NCI-H774 (cell line): ENCODE results near the gene FLT3.
"Not testable (repeated sequence)": the region's sequence is repeated elsewhere in the genome, so short reads cannot be mapped to it uniquely, and the experiment has no call there.

Experiments used
- DNase-seq: peaks from one replicate; lab custom pipeline; 2025; lab: John Stamatoyannopoulos, UW

FLT3 gene

DNA sequence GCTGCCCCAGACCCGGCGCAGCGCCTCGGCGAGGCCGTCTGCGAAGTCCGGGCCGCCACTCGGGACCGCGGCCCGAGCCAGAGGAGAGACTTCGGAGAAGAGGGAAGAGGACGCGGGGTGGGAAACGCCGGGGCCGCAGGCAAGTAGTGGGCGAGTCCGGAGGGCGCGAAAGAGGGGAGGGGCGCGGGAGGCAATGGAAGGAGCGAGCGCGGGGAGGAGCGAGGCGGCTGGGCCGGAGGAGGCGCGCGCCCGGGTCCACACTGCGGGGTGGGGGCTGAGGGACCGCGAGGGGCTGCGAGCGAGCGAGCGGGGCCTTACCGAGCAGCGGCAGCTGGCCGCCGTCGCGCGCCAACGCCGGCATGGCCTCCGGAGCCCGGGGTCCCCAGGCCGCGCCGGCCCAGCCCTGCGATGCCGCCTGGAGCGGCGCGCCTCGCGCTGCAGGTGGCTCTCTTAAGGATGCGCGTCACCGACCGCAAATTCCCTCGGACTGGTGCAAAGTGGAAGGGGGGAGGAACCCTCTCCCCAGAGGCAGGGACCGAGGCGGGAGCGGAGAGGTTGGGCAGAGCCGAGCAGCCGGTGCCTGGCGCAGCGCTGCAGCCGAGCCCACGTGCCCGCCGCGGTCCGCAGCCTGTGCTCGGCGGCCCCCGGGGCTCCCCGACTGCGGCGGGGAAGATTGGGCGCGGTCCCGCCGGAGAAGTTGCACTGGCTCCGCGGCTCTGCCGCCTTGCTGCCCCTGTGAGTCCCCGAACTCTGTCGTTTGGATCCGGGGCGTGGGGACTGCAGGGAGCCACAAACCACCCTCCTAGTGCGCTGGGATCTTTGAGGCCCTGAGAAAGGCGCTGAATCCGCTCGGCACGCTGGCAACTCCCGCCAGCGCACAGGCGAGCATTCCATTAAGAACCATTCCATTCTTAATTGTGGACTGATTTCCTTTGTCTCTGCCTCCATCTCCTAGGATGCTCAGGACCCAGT is at the start of gene FLT3:
TSS of gene FLT3 (minus strand) at position 427 of the 972 bp plus-strand sequence. CDS start at position 361, 66 bp downstream.
- no peak for DNase-seq

DNA sequence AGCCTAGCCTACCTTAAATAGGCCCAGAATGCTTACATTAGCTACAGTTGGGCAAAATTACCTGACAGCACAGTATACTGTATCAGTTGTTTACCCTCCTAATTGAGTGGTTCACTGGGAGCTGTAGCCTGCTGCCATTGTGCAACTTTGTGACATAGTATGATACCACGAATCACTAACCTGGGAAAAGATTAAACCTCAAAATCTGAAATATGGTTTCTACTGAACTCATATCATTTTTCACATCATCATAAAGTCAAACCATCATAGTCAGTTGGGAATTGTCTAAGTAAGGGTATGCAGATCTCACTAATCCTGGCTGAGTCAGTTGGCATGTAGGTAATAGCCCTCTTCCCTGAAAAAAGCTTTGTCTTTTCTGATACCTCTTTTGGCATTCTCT is 47.1 kb upstream of the FLT3 start:
- DNase-seq = no peak

DNA sequence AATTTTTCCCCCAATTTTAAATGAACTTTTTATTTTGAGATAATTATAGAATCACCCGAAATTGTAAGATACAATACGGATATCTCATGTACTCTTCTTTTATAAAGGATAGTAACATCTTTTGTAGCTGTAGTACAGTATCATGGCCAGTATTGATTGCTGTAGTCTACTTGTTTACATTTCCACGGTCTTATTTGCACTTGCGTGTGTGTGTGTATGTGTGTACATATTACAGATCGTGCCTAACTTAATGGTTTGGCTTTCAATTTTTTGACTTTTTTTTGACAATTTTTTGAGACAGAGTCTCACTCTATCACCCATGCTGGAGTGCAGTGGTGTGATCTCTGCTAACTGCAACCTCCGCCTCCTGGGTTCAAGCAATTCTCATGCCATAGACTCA is 44.7 kb upstream of the FLT3 start:
- DNase-seq = no peak

DNA sequence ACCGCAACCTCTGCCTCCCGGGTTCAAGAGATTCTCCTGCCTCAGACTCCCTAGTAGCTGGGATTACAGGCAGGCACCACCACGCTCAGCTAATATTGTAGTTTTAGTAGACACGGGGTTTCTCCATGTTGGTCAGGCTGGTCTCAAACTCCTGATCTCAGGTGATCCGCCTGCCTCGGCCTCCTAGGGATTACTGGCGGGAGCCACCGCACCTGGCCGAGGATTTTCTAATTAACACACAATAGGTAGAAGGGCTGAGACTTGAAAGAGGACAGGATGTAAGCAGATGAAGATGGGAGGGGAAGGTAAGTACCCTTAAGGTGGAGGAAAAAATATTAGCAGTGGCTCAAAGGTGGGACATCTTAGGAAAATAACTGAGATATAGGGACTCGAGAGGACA is 41.2 kb upstream of the FLT3 start:
- DNase-seq = not testable (repeated sequence)

DNA sequence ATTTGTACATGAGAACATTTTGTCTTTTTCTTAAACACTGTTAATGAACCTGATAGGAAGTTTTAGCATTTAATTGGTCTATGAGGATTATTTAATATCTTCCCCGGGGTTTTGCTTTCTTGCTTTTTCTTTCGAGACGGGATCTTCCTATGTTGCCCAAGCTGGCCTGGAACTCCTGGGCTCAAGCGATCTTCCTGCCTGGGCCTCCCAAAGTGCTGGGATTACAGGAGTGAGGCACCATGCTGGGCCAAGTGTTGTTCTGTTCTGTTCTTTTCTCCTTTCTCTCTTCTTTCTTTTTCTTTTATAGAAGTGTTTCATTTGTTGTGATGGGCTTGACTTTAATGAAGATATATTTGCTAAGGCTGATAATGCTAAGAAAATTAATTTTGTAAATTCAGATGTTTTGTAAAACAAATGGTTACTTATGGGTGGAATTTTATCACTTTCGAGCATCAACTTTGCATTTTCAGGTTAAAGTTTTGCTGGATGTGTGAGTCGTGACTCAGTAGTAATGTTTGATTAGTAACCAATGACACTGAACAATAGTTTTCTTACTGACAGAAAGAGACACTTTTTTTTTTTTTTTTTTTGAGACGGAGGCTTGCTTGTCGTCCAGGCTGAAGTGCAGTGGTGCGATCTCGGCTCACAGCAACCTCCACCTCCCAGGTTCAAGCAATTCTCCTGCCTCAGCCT is 40.2 kb upstream of the FLT3 start:
- DNase-seq = no peak

DNA sequence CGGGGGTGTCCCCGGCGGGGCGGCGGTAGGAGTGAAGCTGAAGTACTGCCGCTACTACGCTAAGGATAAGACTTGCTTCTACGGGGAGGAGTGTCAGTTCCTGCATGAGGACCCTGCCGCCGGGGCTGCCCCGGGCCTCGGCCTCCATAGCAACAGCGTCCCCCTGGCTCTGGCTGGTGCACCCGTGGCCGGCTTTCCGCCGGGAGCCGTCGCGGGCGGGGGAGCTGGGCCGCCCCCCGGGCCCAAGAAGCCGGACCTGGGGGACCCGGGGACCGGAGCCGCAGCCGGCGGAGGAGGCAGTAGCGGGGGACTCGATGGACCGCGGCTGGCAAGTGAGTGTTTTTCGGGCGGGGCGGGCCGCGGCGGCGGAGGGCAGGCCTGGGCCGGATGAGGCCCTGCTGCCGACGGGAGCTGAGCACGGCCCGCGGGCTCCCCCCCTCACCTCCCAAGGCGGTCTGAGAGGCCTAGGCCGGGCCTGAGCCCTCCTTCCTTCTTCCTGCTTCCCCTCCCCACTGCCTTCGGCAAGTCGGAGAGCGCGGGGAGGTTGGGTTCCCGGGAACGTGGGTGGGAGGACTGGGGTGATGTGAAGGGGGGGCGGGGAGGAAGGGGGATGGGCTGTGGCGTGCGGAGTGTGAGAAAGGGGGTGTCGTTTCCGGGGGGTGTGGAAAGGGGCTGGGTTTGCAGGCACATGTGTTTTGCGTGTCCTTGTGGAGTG is 38.5 kb upstream of the FLT3 start:
- DNase-seq = no peak

DNA sequence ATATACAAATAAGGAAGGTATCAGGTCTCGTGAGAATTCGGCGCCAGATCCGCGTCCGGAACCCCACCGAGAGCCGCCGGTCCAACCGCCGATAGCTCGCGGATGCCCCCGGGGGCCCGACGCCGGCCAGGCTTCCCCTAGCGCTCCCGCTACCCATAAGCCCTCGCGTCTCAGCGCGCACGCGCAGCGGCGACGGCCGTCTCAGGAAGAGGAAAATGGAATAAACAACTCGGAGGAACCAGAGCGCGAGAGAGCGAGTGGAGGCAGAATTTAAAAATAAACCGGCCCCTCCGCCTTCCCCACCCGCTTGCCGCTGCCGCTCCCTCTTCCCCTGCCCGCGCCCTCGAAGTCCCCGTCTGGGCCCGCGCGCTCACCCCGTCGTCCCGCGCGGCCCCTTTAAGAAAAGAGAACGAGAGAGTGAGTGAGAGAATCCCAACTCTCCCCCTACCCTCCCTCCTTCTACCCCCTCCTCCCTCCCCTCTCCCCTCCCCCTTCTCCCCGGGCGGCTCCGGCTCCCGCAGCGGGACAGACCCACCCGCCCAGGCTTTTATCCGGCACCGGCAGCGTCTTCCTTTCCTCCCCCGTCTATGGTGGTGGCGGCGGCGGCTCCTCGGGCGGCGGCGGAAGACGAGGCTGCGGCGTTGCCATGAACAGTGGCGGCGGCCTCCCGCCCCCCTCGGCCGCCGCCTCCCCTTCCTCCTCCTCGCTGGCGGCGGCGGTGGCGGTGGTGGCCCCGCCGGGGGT is 37.8 kb upstream of the FLT3 start, which contains the start of gene PAN3:
TSS of gene PAN3 (plus strand) at position 534 of the 744 bp plus-strand sequence. CDS start at position 647, 113 bp downstream.
- DNase-seq = peak; percentile 77

DNA sequence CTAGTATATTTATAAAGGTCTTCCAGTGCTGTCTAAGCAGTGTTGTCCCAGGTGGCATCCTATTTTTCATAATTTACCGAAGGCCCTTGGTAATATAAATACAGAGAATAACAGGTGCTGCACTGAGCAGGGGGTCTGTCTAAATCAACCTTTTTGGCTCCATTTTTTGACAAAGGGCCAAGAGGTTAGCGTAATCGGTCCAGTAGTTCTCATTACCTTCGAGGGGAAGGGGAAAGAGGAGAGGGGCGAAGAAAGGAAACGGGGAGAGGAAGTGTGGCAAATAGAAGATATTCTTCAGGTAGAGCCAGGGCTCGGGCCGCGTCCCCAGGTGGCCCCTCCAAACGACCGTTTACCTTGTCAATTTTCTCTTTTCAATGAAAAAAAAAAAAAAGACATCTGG is 37.2 kb upstream of the FLT3 start:
- DNase-seq = no peak

DNA sequence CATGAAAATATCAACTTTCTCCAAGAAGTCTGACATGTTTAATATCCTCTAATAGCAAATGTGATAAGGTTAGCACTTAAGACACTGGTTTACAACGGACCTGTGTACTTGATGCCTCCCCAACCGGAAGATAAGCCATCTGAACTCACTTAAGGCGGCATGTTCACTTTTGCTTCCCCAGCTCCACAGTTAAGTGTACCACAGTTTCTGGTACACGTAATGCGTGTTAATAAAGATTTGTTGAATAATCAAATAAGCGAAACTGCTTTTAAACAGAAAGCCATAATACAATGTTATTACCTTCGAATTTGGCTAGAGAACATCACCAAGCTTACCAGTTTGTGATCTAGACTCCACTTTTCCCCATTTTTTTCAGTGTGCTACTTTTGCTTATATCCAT is 36.5 kb upstream of the FLT3 start:
- no peak for DNase-seq

DNA sequence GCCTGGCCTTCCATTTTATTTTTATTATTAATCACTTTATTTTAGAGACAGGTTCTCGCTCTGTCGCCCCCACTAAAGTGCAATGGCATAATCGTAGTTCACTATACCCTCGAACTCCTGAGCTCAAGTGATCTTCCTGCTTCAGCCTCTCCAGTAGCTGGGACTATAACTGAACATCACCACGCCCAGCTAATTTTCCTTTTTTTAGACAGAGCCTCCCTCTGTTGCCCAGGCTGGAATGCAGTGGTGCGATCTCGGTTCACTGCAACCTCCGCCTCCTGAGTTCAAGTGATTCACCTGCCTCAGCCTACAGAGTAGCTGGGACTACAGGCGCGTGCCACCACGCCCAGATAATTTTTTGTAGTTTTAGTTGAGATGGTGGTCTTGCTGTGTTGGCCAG is 31.3 kb upstream of the FLT3 start:
- no peak for DNase-seq

DNA sequence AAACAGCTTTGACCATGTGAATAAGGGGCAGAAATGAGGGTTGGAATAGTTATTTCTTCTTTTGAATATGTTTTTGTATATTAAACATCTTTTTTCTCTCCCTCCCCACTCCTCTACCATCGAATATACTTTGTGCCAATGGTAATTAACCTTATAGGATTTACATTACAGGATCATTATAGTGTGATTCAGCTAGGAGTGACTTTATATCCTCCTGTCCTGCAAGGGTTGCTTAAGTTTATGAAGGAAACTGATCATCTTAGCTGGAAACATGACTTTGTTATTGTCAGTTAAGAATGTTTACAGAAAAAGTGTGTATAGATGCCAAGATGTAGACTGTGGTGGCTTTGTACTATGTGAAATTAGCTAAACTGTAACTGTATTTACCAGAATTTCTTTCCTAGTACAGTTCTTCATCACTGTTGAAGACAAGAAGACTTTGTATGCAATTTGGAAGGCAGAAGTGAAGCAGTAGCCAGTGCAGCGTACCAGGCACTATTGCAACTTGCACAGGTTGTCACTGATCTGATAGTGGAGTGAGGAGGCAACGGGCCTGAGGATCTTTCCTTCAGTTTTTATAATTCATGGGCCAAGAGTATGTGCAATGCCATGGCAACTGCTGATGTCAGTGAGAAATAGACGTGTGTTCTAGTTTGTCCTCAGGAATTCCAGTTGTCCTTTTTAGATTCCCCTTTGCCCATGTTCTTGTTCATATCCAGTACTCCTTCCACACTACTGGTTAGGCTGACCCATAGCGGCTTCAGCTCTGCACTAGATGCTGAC is 29.7 kb upstream of the FLT3 start:
- DNase-seq = no peak

DNA sequence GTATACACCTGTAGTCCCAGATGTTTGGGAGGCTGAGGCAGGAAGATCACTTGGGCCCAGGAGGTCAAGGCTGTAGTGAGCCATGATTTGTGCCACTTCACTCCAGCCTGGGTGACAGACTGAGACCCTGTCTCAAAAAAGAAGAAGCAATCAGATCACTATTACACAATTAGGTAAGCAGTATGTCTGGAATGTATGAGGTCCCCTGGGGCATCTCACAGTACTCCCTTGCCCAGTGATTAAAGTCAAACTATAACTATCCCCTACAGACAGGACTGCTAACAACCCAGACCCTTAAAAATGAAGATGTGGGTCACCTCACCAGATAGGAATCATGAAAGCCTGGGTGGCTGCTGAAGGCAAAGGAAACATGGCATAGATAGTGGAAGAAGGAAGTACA is 28.6 kb upstream of the FLT3 start:
- DNase-seq = no peak

DNA sequence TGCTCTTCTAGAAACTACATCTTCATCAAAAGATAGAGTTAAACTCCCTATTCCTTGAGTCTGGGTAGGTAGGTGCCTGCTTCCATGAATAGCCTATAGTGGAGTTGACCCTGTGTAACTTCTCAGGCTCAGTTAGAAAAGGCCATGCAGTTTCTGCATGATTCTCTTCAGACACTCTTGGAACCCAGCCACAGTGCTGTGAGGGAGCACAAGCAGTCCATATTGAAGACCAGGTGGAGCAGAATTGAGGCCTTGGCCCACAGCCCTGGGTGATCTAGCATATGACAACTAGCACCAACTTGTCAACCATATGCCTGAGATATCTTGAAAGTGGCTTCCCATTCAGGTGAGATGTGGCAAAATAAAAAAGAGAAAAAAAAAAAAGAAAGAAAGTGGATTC is 27.7 kb upstream of the FLT3 start:
- DNase-seq = no peak

DNA sequence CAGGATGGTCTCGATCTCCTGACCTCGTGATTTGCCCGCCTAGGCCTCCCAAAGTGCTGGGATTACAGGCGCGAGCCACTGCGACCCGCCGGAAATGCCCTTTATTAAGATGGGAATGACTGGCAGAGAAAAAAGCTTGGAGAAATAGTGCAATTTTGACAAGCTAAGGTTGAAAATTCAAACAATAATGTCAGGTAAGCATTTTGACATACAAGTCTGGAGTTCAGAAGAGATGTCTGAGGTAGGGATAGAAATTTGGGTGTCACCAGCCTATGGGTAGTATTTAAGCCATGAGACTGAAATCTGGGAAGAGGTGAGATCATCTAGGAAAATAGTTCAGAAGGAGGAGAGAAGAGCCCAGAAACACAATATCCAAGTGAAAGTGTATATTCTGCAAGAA is 20.8 kb upstream of the FLT3 start:
- DNase-seq = no peak

DNA sequence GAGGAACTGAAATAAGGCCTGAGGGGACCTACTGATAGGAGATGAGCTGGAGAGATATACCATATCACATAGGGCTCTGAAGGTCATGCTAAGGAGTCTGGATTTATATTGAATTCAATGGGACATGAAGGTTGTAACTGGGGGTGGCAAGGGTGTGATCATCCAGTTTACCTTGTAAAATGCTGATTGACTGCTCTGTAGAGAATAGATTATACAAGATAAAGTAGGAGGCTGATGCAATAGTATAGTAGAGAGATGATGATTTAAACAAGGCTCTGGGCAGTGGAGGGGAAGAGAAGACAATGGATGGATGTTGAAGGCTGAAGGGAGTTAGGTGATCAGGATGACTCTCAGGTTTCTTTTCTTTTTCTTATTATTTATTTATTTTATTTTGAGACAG is 19.9 kb upstream of the FLT3 start:
- no peak for DNase-seq

DNA sequence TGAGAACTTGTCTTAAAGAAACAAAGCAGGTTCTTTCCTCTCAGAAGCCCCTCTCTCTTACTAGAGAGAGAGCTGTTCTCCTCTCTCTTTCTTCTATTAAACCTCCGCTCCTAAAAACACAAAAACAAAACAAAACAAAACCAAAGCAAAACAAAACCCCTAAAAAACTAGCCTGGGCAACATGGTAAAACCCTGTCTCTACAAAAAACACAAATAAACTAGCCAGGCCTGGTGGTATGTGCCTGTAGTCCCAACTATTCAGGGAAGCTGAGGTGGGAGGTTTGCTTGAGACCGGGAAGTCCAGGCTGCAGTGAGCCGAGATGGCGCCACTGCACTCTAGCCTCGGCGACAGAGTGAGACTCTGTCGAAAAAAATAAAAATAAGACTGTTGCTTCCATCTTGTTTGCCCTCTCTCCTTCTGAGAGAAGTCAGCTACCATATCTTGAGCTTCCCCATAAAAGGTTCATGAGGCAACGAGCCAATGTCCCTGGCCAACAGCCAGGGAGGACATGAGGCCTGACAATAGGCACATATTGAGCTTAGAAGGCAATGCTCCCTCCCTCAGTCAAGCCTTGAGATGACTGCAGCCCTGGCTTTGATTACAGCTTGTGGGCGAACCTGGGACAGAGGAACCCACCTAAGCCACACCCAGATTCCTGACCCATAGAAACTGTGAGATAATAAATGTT is 17.5 kb upstream of the FLT3 start:
- DNase-seq = no peak

DNA sequence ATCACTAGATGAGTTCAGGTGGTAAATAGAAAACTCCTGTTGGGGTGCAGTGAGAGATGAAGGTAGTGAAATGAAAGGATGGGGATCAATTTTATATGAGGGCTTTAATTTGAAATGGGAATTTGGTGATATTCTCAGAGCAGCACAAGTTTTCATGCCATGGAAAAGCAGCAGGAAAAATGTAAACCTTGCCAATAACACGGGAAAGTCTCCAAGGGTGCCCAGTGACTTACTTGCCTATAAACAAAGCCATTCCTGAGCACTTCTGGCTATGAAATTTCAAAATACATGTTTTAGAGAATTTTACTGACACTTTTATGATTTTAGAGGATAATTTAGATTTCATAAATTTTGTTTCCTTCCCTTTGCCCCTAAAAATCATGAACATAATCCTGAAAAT is 16.4 kb upstream of the FLT3 start:
- no peak for DNase-seq

DNA sequence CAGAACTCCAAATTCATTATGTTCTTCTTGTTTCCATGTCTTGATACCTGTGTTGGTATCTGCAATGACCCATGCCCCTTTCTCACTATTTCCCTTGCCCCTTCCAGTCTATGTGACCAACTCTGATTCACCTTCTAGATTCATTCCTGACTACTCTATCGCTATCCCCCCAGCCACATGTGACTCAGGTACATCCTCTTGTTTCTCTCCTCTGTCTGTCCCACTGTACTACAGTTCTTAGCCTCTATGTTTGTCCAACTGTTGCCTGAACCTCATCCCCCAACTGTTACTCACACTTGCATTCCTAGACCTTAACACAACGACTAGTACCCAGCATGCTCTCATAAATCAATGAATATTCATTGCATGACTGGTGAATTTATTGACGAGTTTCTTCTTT is 10.0 kb upstream of the FLT3 start:
- no peak for DNase-seq

DNA sequence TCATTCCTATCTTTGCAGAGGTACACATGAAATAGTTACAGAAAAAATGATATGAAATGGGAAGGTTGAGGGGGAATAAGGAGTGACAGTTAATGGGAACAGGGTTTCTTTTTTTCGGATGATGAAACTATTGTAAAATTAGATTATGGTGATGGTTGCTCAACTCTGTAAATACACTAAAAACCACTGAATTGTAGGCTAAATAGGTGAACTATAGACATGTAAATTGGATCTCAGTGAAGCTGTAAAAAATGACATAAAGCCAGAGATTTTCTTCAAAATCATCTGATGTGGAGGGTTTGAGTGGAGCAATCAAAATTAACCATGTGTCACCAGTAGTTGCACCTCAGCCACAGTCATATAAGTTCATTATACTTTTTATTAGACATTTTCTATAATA is 6.6 kb upstream of the FLT3 start:
- no peak for DNase-seq

DNA sequence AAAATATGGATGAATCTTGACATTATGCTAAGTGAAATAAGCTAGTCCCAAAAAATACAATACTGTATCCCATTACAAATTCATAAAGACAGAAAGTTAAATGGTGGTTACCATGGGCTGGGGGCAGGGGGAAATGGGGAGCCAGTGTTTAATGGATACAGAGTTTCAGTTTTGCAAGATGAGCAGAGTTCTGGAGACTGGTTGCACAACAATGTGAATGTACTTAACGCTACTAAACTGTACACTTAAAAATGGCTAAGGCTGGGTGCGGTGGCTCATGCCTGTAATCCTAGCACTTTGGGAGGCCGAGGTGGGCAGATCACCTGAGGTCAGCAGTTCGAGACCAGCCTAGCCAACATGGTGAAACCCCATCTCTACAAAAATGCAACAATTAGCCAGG is 1.5 kb upstream of the FLT3 start:
- not testable (repeated sequence) for DNase-seq
